PC-9 (cell line): ENCODE data around the gene FKBP1B. TPM values are rescaled to one million over a fixed set of nuclear protein-coding genes. Genes with fewer than 3 reads are reported as not detected.
"Not testable (repeated sequence)": the region's sequence is repeated elsewhere in the genome, so short reads cannot be mapped to it uniquely, and the experiment has no call there.

Experiments
- BruUV-seq: library from RNA; stranded (reverse); fragments of 400-500 nt; replicated peaks from 2 replicates; lab custom pipeline; 2021; lab: Mats Ljungman, UMichigan
- CTCF ChIA-PET: fragments of 300-600 bp; sonication (Branson Sonifier 250); formaldehyde crosslinking; loops from one replicate; lab custom pipeline; 2022; ENCODE audit warnings: antibody characterized with exemption; lab: Charles Lee
- POLR2A ChIA-PET: fragments of 300-600 bp; sonication (Branson Sonifier 250); formaldehyde crosslinking; loops from one replicate; lab custom pipeline; 2022; ENCODE audit warnings: antibody characterized with exemption; ENCODE audit not compliant: unreplicated experiment; lab: Charles Lee
- DNase-seq, 2 experiments: peaks; one replicate each; pipeline versions ENCODE4 v3.0.0 to v3.0.0-alpha.2; 2015 to 2022; ENCODE audit warnings: mixed read lengths in 1 of 2
- H2AFZ ChIP-seq: fragments of 200-600 bp; sonication (generic); 2 replicates; pipeline ENCODE4 v1.8.1; 2017; ENCODE audit warnings: antibody characterized with exemption
- H3F3A ChIP-seq: fragments of 200-600 bp; sonication (generic); 2 replicates; pipeline ENCODE4 v1.8.1; 2017; ENCODE audit warnings: antibody characterized with exemption, mild to moderate bottlenecking, low read depth; ENCODE audit not compliant: insufficient read depth
- H3K27ac ChIP-seq: fragments of 200-600 bp; sonication (generic); 2 replicates; pipeline ENCODE4 v1.6.1; 2016; ENCODE audit warnings: mixed run types
- H3K27me3 ChIP-seq: fragments of 200-600 bp; sonication (generic); 2 replicates; pipeline ENCODE4 v1.6.1; 2016; ENCODE audit warnings: low read depth, mixed run types; ENCODE audit not compliant: insufficient read depth
- H3K36me3 ChIP-seq: fragments of 200-600 bp; sonication (generic); 2 replicates; pipeline ENCODE4 v1.6.1; 2016; ENCODE audit warnings: low read depth, mixed run types
- H3K4me1 ChIP-seq: fragments of 200-600 bp; sonication (generic); replicated peaks from 2 replicates; pipeline ENCODE4 v1.6.1; 2016; ENCODE audit warnings: mixed run types; ENCODE audit not compliant: insufficient read depth
- H3K4me2 ChIP-seq: fragments of 200-600 bp; sonication (generic); 2 replicates; pipeline ENCODE4 v1.6.1; 2017; ENCODE audit warnings: mixed run types
- H3K4me3 ChIP-seq: fragments of 200-600 bp; sonication (generic); 2 replicates; pipeline ENCODE4 v1.6.1; 2016; ENCODE audit warnings: mixed run types
- H3K79me2 ChIP-seq: fragments of 200-600 bp; sonication (generic); 2 replicates; pipeline ENCODE4 v1.6.1; 2017; ENCODE audit warnings: low read depth, mixed run types
- H3K9me2 ChIP-seq: fragments of 200-600 bp; sonication (generic); 2 replicates; pipeline ENCODE4 v1.8.1; 2017; ENCODE audit warnings: mild to moderate bottlenecking; ENCODE audit not compliant: insufficient read depth
- H3K9me3 ChIP-seq: fragments of 200-600 bp; sonication (generic); 2 replicates; pipeline ENCODE4 v1.8.1; 2016; ENCODE audit warnings: low read depth; ENCODE audit not compliant: insufficient read depth
- H4K20me1 ChIP-seq: fragments of 200-600 bp; sonication (generic); 2 replicates; pipeline ENCODE4 v1.8.1; 2017; ENCODE audit not compliant: insufficient read depth
- CTCF ChIP-seq: fragments of 200-600 bp; sonication (generic); conservative IDR thresholded peaks from 2 replicates; pipeline ENCODE4 v1.6.1; 2017; ENCODE audit warnings: mixed run types, antibody characterized with exemption, mild to moderate bottlenecking, moderate library complexity
- EZH2 ChIP-seq: fragments of 200-600 bp; sonication (generic); IDR thresholded peaks from 2 replicates; pipeline ENCODE4 v1.8.0; 2017; ENCODE audit warnings: antibody characterized with exemption, low read depth
- intact Hi-C: fragments of 100-400 bp; cut with micrococcal nuclease; formaldehyde crosslinking; loops from one replicate; pipeline ENCODE4 v1.10.0; 2022; ENCODE audit not compliant: unreplicated experiment
- total RNA-seq: library from RNA; stranded (reverse); gene quantifications from 2 replicates; pipeline ENCODE4 v1.2.3, GENCODE V29; 2021

Gene FKBP1B
- total RNA-seq, 1 experiment from 2014 or later = 4.5 TPM

- no peaks in the 10 kb centered on the region for H3K9me3 ChIP-seq
- BruUV-seq = no TSS peak
- peaks cover 25% of the 10 kb centered on the region for H3F3A ChIP-seq
- H4K20me1 ChIP-seq = no peaks in the 10 kb centered on the region
- H3K4me1 ChIP-seq = peaks cover 18% of the 10 kb centered on the region
- no peak for DNase-seq
- ChIA-PET POLR2A (no interaction called here), CTCF (no interaction called here)
- H3K79me2 ChIP-seq = no peaks in the 10 kb centered on the region
- H3K36me3 ChIP-seq = no peaks in the 10 kb centered on the region
- TF ChIP-seq CTCF = no peak
- H3K4me2 ChIP-seq = no peak overlapping the region
- H2AFZ ChIP-seq = no peak overlapping the region
- intact Hi-C loops = no loop called here
- no peaks in the 10 kb centered on the region for H3K9me2 ChIP-seq
- H3K27ac ChIP-seq = no peak overlapping the region
- H3K27me3 ChIP-seq = no peaks in the 10 kb centered on the region
- no peak overlapping the region for H3K4me3 ChIP-seq
Observed at GRCh38 chr2:24087032-24087431, 37.5 kb downstream of the FKBP1B start.

- intact Hi-C loops = no loop called here
- no peaks in the 10 kb centered on the region for H3K9me2 ChIP-seq
Observed at GRCh38 chr2:24088821-24089359, 39.3 kb downstream of the FKBP1B start.

GRCh38 chr2:24093270-24093669, 43.7 kb downstream of the FKBP1B start:
- H3K4me1 ChIP-seq, POLR2A ChIA-PET, DNase-seq, H3K27ac ChIP-seq, H3K9me3 ChIP-seq, H3K9me2 ChIP-seq, H3K79me2 ChIP-seq, H3K27me3 ChIP-seq, H3K4me2 ChIP-seq, CTCF ChIA-PET, H3K4me3 ChIP-seq, H3F3A ChIP-seq, H2AFZ ChIP-seq, H3K36me3 ChIP-seq, intact Hi-C loops, H4K20me1 ChIP-seq, BruUV-seq: not testable (repeated sequence)

More at GRCh38 chr2:24088821-24089359, 39.3 kb downstream of the FKBP1B start:
- peaks cover 12% of the 10 kb centered on the region for H3F3A ChIP-seq
- POLR2A ChIA-PET = interaction anchor here (0.7 kb wide), 1 partner anchor 158 kb away, joined by 3 read pairs; no protein-coding TSS in a partner anchor
- no peak overlapping the region for H3K27ac ChIP-seq
- H3K4me3 ChIP-seq = no peak overlapping the region
- no peaks in the 10 kb centered on the region for H3K9me3 ChIP-seq
- H3K27me3 ChIP-seq = no peaks in the 10 kb centered on the region
- H3K36me3 ChIP-seq = no peaks in the 10 kb centered on the region
- TF ChIP-seq CTCF = no peak
- no peak for TF ChIP-seq EZH2
- no TSS peak for BruUV-seq
- no peaks in the 10 kb centered on the region for H4K20me1 ChIP-seq
- no peaks in the 10 kb centered on the region for H3K79me2 ChIP-seq
- peaks cover 6% of the 10 kb centered on the region; the same call in 1 of the 2 replicates for H3K4me1 ChIP-seq
- CTCF ChIA-PET = no interaction called here
- peak in 1 of 2 experiments; percentile 46 for DNase-seq
- H2AFZ ChIP-seq = no peak overlapping the region
- H3K4me2 ChIP-seq = no peak overlapping the region

GRCh38 chr2:24095171-24095677, 45.7 kb downstream of the FKBP1B start:
- intact Hi-C loops, H3K9me3 ChIP-seq, H4K20me1 ChIP-seq, H3K79me2 ChIP-seq, H3K4me1 ChIP-seq, H3K4me2 ChIP-seq, H3K36me3 ChIP-seq, BruUV-seq, H3K4me3 ChIP-seq, CTCF ChIA-PET, POLR2A ChIA-PET, H2AFZ ChIP-seq, H3K27ac ChIP-seq, H3F3A ChIP-seq, H3K9me2 ChIP-seq, DNase-seq, H3K27me3 ChIP-seq: not testable (repeated sequence)

- intact Hi-C loops, H3F3A ChIP-seq, H3K27ac ChIP-seq, POLR2A ChIA-PET, H2AFZ ChIP-seq, H4K20me1 ChIP-seq, CTCF ChIA-PET, H3K4me3 ChIP-seq, H3K27me3 ChIP-seq, H3K36me3 ChIP-seq, H3K9me2 ChIP-seq, H3K9me3 ChIP-seq, H3K4me1 ChIP-seq, H3K79me2 ChIP-seq, BruUV-seq, DNase-seq, H3K4me2 ChIP-seq: not testable (repeated sequence)
Observed at GRCh38 chr2:24100732-24101131, 51.2 kb downstream of the FKBP1B start.
